DND-41 (cell line): Measurements from ENCODE around the gene ALG3.

Source experiments
- CTCF ChIP-seq: IDR thresholded peaks from 2 replicates; pipeline ENCODE4 v1.5.1; 2012; ENCODE audit warnings: borderline replicate concordance, low read length, moderate library complexity, mild to moderate bottlenecking; ENCODE audit not compliant: poor library complexity, severe bottlenecking; ENCODE audit errors: extremely low read depth
- EZH2 ChIP-seq: IDR thresholded peaks from 3 replicates; pipeline ENCODE4 v1.6.1; 2012; ENCODE audit warnings: borderline replicate concordance, low read depth, mild to moderate bottlenecking, moderate library complexity, low read length, inconsistent platforms; ENCODE audit not compliant: severe bottlenecking

GRCh38 chr3:184192889-184193288 is 55.9 kb downstream of the ALG3 start:
- TF ChIP-seq CTCF, result no peak
- TF ChIP-seq EZH2, result no peak
